GM13977 (cell line): ENCODE data around the gene TACR2.

Experiments used
- DNase-seq: peaks from one replicate; pipeline ENCODE4 v3.0.0; 2012; ENCODE audit warnings: low spot score
- in situ Hi-C: fragments of 300-500 bp; cut with MboI; formaldehyde crosslinking; loops from one replicate; pipeline ENCODE4 v1.12.0; 2022; ENCODE audit warnings: low sequenced_read_pairs, low pct_unique_long_range_greater_than_20kb, mixed read lengths, inconsistent platforms; ENCODE audit not compliant: unreplicated experiment
- TF ChIP-seq, protein P1 (sequence below): IDR thresholded peaks from 2 replicates; pipeline ENCODE4 v1.5.1; 2012; ENCODE audit warnings: mild to moderate bottlenecking, control low read depth; ENCODE audit not compliant: insufficient read depth; ENCODE audit errors: extremely low read depth, missing control alignments

TACR2 gene

DNA sequence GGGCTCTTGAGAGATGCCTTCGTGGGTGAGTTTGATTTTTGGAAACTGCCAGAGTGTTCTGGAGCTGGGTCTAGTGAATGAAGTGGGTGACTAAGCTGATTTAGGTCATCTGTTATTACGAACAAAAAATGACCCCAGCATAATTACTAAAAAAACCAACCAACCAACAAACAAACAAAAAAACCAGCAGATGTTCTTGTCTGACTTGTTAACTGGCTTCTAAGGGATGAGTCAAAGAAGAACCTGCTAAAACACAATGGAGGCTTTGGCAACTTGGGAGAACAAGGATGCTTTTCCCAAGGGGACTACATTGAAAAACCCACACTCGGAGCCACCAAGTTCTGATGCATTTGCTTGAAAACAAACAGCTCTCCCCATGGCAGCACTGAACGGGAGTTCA, 11.5 kb downstream of the TACR2 start:
- TF ChIP-seq, protein P1, sequence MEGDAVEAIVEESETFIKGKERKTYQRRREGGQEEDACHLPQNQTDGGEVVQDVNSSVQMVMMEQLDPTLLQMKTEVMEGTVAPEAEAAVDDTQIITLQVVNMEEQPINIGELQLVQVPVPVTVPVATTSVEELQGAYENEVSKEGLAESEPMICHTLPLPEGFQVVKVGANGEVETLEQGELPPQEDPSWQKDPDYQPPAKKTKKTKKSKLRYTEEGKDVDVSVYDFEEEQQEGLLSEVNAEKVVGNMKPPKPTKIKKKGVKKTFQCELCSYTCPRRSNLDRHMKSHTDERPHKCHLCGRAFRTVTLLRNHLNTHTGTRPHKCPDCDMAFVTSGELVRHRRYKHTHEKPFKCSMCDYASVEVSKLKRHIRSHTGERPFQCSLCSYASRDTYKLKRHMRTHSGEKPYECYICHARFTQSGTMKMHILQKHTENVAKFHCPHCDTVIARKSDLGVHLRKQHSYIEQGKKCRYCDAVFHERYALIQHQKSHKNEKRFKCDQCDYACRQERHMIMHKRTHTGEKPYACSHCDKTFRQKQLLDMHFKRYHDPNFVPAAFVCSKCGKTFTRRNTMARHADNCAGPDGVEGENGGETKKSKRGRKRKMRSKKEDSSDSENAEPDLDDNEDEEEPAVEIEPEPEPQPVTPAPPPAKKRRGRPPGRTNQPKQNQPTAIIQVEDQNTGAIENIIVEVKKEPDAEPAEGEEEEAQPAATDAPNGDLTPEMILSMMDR, result no peak
- in situ Hi-C loops, result no loop called here
- no peak for DNase-seq

DNA sequence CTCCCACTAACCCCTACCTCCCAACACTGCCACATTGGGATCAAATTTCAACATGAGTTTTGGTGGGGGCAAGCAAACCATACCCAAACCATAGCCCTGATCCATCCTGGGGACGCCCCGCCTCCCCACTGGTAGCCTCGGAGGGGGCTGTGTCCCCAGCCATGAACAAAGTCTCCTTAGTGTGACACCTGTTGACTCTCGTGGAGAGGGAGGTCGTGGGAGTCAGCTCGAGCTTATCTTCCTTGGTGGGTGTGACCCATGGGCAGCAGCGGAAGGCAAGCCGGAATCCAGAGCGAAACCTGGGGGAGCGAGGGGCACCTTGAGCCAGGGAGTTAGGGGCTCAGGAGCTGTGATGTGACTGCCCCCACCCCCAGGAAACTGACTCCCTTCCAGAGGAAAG, 11.9 kb downstream of the TACR2 start:
- in situ Hi-C loops, result no loop called here
- TF ChIP-seq, protein P1, result no peak
- no peak for DNase-seq

DNA sequence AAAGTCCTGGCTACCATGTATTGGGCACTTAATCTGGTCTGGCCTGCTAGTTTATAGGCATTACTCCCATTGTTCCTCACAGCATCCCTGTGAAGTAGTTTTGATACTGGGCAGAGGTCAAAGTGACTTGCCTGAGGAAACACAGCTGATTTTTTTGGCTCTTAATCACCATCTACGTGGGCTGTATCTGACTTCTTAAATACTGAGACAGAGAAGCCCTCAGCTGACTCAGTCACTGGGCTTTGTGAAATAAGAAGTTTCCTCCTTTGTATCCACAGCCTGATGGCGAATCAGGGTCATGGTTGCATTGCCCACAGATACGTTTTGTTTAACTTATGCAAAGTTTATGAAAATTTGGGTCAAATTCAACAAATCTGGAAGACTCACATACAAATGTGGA, 13.2 kb downstream of the TACR2 start:
- in situ Hi-C loops, result no loop called here
- no peak for DNase-seq

DNA sequence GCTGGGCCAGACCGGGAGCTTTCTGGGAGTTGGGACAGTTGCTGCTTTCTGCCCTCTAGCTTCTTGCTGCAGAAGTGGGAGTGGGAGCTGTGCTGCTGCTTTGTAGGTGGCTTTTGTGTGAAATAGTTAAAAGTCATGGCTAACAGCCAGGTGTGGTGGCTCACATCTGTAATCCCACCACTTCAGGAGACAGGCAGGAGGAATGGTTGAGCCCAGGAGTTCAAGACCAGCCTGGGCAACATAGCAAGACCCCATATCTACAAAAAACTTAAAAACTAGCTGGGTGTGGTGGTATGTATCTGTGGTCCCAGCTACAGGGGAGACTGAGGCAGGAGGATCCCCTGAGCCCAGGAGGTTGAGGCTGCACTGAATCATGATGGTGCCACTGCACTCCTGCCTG, 13.7 kb downstream of the TACR2 start:
- no peak for DNase-seq
- TF ChIP-seq, protein P1, result no peak
- in situ Hi-C loops, result no loop called here

More for the DNA sequence above, 13.2 kb downstream of the TACR2 start:
- TF ChIP-seq, protein P1, result no peak

DNA sequence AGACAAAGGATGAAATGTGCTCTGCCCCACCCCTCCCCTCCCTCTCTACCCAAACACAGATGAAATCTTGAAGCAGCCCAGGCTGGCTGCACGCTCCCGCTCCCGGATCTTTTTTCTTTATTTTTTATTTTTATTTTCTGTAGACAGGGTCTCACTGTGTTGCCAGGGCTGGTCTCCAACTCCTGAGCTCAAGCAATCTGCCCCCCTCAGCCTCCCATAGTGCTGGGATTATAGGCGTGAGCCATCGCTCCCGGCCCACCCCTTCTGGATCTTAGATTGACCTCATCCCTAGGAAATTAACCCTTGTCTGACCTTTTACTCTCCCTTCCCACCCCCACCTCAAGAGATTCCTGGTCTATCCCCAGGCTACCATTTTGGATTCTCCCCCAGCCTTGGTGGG, 14.3 kb downstream of the TACR2 start:
- in situ Hi-C loops, result no loop called here

DNA sequence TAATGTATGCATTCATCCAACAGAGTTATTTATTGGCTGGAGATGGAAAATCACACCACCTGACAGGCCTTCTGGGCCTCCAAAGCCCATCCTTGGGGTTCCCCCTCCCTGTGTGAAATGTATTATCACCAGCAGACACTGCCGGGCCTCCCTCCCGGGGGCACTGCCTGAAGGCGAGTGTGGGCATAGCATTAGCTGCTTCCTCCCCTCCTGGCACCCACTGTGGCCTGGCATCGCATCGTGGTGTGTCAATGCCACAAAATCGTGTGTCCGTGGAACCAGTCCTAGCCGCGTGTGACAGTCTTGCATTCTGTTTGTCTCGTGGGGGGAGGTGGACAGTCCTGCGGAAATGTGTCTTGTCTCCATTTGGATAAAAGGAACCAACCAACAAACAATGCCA, 15.3 kb downstream of the TACR2 start:
- TF ChIP-seq, protein P1, result no peak
- in situ Hi-C loops, result no loop called here
- DNase-seq, result no peak

More for the DNA sequence above, 14.3 kb downstream of the TACR2 start:
- TF ChIP-seq, protein P1, result no peak
- DNase-seq, result no peak

DNA sequence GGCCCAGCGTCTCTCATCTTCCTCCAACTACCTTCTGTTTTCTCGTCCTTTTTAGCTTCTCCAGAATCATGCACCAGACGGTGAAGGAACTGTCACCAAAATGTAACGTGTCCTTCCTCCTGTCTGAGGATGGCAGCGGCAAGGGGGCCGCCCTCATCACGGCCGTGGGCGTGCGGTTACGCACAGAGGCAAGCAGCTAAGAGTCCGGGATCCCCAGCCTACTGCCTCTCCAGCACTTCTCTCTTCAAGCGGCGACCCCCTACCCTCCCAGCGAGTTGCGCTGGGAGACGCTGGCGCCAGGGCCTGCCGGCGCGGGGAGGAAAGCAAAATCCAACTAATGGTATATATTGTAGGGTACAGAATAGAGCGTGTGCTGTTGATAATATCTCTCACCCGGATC, 15.8 kb downstream of the TACR2 start:
- TF ChIP-seq, protein P1, result no peak
- in situ Hi-C loops, result no loop called here
- DNase-seq, result no peak
